ENCODE data around the gene UCN2. TPM values are rescaled to one million over a fixed set of nuclear protein-coding genes. Genes with fewer than 3 reads are reported as not detected.
A peak's percentile ranks its signal among the peaks of the same experiment; 100 is the strongest.

The UCN2 gene
- total RNA-seq, 1 experiment from 2014 or later, result 0.68 TPM

- Histone ChIP-seq H3K23me2 (ENCODE audit: insufficient read length, low read depth, low read length, poor library complexity, severe bottlenecking) (no peaks in the 10 kb centered on the region), H3K14ac (ENCODE audit: insufficient read depth, low read length) (no peak overlapping the region), H3K27me3 (ENCODE audit: insufficient read depth, low read length) (no peaks in the 10 kb centered on the region), H3K79me1 (ENCODE audit: insufficient read depth, low read depth, low read length, poor library complexity, severe bottlenecking) (no peaks in the 10 kb centered on the region), H4K8ac (replicated peaks; ENCODE audit: insufficient read length, low read depth, low read length) (no peak overlapping the region), H3K27ac (ENCODE audit: insufficient read length, low read depth, low read length) (no peak overlapping the region), H3K9me3 (ENCODE audit: control insufficient read depth, low read depth, low read length) (no peaks in the 10 kb centered on the region), H2AFZ (ENCODE audit: low read length) (no peak overlapping the region), H3K4me2 (ENCODE audit: insufficient read depth, insufficient read length, low read length) (no peak overlapping the region), H2BK15ac (ENCODE audit: low read depth, low read length) (no peak overlapping the region), H3K56ac (ENCODE audit: insufficient read length, low read depth, low read length) (no peak overlapping the region), H2BK120ac (ENCODE audit: low read depth, low read length, poor library complexity, severe bottlenecking) (no peak overlapping the region), H2BK5ac (ENCODE audit: insufficient read length, low read length) (no peak overlapping the region), H3T11ph (ENCODE audit: low read length) (no peak overlapping the region), H4K20me1 (ENCODE audit: control insufficient read depth, insufficient read depth, insufficient read length) (no peaks in the 10 kb centered on the region), H2BK20ac (ENCODE audit: low read depth, low read length, poor library complexity, severe bottlenecking) (no peak overlapping the region), H3K79me2 (ENCODE audit: insufficient read depth, low read length) (no peaks in the 10 kb centered on the region), H3K4me1 (ENCODE audit: insufficient read depth, low read length) (no peaks in the 10 kb centered on the region), H3K23ac (ENCODE audit: insufficient read length, low read depth, low read length) (no peak overlapping the region), H4K5ac (ENCODE audit: insufficient read length, low read depth, low read length) (no peak overlapping the region), H3K4ac (ENCODE audit: low read depth, low read length) (no peak overlapping the region), H2BK12ac (ENCODE audit: insufficient read length, low read depth, low read length) (no peak overlapping the region), H2AK5ac (ENCODE audit: insufficient read length, low read length) (no peak overlapping the region), H3K9ac (ENCODE audit: extremely low read depth, insufficient read length, low read length) (no peak overlapping the region), H4K91ac (ENCODE audit: insufficient read length, low read depth, low read length) (no peak overlapping the region), H3K18ac (ENCODE audit: insufficient read length, low read depth, low read length) (no peak overlapping the region)
- no peaks in the 10 kb centered on the region for H3K9me3 Mint-ChIP-seq
- WGBS (ENCODE audit: extremely low coverage, insufficient read length, low lambda C conversion rate), result no CpG with 5 or more reads among the region's 11 CpGs
- no peak for TF ChIP-seq CTCF (conservative IDR thresholded peaks at IDR 0.05)
- 0 out of 7 replicates have a peak overlapping the region, but pooled peaks of 1 of the 3 experiments have one; percentile 18 for H3K27ac Mint-ChIP-seq
- H3K4me3 Mint-ChIP-seq, result no peak overlapping the region
- H3K4me1 Mint-ChIP-seq, result peaks cover 12 to 21% of the 10 kb centered on the region in 2 experiments
- H3K36me3 Mint-ChIP-seq (ENCODE audit: insufficient read depth in 1 of 3, low read depth in 3 of 3), result peaks cover 47 to 74% (median 50%) of the 10 kb centered on the region in 3 experiments
- no peak for DNase-seq
- H3K27me3 Mint-ChIP-seq (ENCODE audit: low read depth), result no peaks in the 10 kb centered on the region
Measured at GRCh38 chr3:48599077-48599501, 35.5 kb upstream of the UCN2 start.
